ENCODE data around the gene RTN1. TPM values are rescaled to one million over a fixed set of nuclear protein-coding genes. Genes with fewer than 3 reads are reported as not detected.

RTN1 gene
- total RNA-seq, 1 donor from 2014 or later: 18.0 TPM

DNA sequence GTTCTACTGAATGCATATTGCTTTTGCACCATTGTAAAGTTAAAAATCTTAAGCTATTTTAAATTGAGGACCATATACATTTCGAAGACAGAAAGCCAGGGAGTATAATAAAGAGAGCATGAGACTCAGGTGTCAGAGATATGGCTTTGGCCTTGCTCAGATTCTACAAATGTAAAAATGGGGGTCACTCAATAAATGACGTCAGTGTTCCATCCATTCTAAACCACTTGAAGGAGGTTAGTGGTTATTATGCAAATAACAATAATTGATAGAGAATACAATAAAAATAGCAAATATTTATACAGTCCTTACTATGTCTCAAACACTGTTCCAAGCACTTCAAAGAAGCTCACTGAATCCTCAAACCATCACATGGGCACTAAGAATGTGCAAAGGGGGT is 20.1 kb downstream of the RTN1 start:
- Mint-ChIP-seq H3K27me3 (ENCODE audit: low read depth) (peaks cover 11% of the 10 kb centered on the region), H3K9me3 (no peaks in the 10 kb centered on the region), H3K4me1 (no peaks in the 10 kb centered on the region), H3K27ac (ENCODE audit: unreplicated experiment) (no peak overlapping the region), H3K36me3 (ENCODE audit: low read depth) (no peaks in the 10 kb centered on the region), H3K4me3 (no peak overlapping the region)
- DNase-seq (ENCODE audit: low read depth, low spot score): no peak
- TF ChIP-seq, protein P1, sequence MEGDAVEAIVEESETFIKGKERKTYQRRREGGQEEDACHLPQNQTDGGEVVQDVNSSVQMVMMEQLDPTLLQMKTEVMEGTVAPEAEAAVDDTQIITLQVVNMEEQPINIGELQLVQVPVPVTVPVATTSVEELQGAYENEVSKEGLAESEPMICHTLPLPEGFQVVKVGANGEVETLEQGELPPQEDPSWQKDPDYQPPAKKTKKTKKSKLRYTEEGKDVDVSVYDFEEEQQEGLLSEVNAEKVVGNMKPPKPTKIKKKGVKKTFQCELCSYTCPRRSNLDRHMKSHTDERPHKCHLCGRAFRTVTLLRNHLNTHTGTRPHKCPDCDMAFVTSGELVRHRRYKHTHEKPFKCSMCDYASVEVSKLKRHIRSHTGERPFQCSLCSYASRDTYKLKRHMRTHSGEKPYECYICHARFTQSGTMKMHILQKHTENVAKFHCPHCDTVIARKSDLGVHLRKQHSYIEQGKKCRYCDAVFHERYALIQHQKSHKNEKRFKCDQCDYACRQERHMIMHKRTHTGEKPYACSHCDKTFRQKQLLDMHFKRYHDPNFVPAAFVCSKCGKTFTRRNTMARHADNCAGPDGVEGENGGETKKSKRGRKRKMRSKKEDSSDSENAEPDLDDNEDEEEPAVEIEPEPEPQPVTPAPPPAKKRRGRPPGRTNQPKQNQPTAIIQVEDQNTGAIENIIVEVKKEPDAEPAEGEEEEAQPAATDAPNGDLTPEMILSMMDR (conservative IDR thresholded peaks at IDR 0.05): no peak

DNA sequence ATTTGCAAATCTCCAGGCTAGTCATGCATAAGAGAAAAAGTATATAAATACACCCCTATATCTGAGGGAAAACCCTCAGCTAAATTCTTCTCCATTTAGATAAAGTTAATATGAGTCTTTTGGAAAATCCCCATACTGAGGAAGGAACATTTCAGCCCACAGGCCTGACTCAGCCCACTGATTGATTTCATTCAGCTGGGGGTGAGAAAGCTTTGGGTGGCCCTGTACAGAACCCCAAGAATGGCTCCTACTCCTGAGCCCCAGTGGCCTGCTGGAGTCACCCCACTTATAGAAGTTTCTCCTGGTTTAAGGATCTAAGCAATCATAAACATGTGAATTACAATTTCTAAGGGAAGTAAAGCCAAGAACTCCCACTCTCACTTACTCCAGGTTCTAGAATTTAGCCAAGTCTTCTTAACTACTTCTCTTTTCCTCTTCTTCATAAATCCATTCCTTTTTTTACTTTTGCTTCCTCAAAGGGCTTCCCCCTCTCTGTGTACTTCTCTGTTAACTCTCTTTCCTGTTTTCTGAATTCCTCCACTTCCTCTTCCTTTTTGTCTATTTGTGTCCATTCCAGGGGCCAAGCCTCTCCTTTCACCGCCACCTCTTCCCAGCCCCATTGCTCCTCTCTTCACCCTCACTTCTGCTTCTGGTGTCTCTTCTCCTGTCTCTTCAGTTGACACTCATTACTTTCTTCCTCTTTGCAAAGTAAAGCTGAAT is 21.0 kb downstream of the RTN1 start:
- Mint-ChIP-seq H3K27ac (ENCODE audit: unreplicated experiment) (no peak overlapping the region), H3K36me3 (ENCODE audit: low read depth) (no peaks in the 10 kb centered on the region), H3K4me3 (no peak overlapping the region), H3K27me3 (ENCODE audit: low read depth) (peaks cover 6% of the 10 kb centered on the region), H3K9me3 (no peaks in the 10 kb centered on the region), H3K4me1 (no peaks in the 10 kb centered on the region)
- TF ChIP-seq, protein P1 (conservative IDR thresholded peaks at IDR 0.05): no peak
- DNase-seq (ENCODE audit: low read depth, low spot score): no peak

DNA sequence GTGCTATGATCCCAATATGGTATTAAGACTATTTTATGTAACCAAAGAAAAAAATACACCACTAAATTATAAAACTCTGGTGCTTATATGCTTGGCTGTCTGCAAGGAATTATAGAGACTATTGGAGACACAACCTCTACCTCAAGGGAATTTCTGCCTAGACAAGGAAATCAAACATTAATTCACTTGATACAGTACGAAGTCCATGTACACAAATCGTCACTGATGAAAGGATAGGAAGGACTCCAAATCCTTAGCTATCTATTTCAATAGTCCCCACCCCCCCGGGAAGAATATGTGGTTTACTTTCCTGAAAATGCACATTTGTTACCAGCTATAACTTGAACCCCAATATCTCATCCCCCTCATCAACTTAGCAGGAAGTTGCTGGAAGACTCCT is 21.9 kb downstream of the RTN1 start:
- no peak for DNase-seq (ENCODE audit: low read depth, low spot score)
- H3K27ac Mint-ChIP-seq (ENCODE audit: unreplicated experiment): no peak overlapping the region
- H3K4me3 Mint-ChIP-seq: no peak overlapping the region
- no peaks in the 10 kb centered on the region for H3K4me1 Mint-ChIP-seq
- no peaks in the 10 kb centered on the region for H3K36me3 Mint-ChIP-seq (ENCODE audit: low read depth)
- TF ChIP-seq, protein P1 (conservative IDR thresholded peaks at IDR 0.05): no peak
- H3K27me3 Mint-ChIP-seq (ENCODE audit: low read depth): peaks cover 9% of the 10 kb centered on the region
- no peaks in the 10 kb centered on the region for H3K9me3 Mint-ChIP-seq

DNA sequence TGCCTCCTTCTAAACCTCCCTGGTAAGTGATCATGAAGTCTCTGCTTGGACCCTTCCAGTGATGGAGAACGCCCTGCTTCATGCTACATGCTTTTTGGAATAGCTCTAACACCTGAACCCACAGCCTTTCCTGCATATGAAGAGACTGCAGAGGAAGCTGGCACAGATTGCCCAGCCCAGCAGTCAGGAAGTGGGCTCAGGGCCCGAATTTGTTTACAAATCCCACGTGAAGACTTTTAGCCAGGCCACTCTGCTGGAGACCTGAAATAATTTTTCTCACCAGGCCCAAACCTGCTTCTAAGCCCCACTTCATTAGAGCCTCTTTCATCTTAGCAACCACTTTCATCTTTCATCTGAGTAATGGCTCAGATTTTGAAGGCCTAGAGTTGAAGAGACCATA is 22.9 kb downstream of the RTN1 start:
- H3K27me3 Mint-ChIP-seq (ENCODE audit: low read depth): peaks cover 14% of the 10 kb centered on the region
- H3K9me3 Mint-ChIP-seq: no peaks in the 10 kb centered on the region
- no peaks in the 10 kb centered on the region for H3K36me3 Mint-ChIP-seq (ENCODE audit: low read depth)
- no peak for DNase-seq (ENCODE audit: low read depth, low spot score)
- TF ChIP-seq, protein P1 (conservative IDR thresholded peaks at IDR 0.05): no peak
- no peak overlapping the region for H3K27ac Mint-ChIP-seq (ENCODE audit: unreplicated experiment)
- no peak overlapping the region for H3K4me3 Mint-ChIP-seq
- H3K4me1 Mint-ChIP-seq: no peaks in the 10 kb centered on the region

DNA sequence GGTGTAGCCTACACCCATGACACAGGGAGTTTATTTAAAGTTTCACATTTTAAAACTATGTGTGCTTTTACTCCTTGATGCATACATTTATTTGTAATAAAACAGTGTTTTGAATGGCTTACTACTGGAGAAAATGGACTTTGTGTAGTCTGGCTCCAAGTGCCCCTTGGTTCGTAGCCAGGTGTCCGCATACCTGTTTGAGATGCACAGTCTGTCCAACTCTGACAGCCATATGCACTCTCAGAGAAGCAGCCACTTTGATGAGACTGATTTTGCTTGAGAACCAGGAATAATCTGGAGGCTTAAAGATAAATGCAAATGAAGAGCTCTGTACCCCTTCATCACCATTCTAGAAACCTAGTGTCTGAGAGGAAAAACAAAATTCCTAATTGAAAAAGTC is 24.0 kb downstream of the RTN1 start:
- TF ChIP-seq, protein P1 (conservative IDR thresholded peaks at IDR 0.05): no peak
- H3K4me3 Mint-ChIP-seq: no peak overlapping the region
- DNase-seq (ENCODE audit: low read depth, low spot score): no peak
- H3K36me3 Mint-ChIP-seq (ENCODE audit: low read depth): no peaks in the 10 kb centered on the region
- no peaks in the 10 kb centered on the region for H3K4me1 Mint-ChIP-seq
- H3K27ac Mint-ChIP-seq (ENCODE audit: unreplicated experiment): no peak overlapping the region
- no peaks in the 10 kb centered on the region for H3K9me3 Mint-ChIP-seq
- peaks cover 14% of the 10 kb centered on the region for H3K27me3 Mint-ChIP-seq (ENCODE audit: low read depth)
